ENCODE results near the gene ASF1A. TPM values are rescaled to one million over a fixed set of nuclear protein-coding genes. Genes with fewer than 3 reads are reported as not detected.
A peak's percentile ranks its signal among the peaks of the same experiment; 100 is the strongest.

ASF1A gene
- total RNA-seq, 1 donor from 2014 or later: 7.6 TPM

- no peak for DNase-seq (ENCODE audit: low read depth)
- H3K4me3 ChIP-seq (ENCODE audit: low read depth, low read length): peak overlapping the region; percentile 85
- TF ChIP-seq CTCF (conservative IDR thresholded peaks at IDR 0.05; ENCODE audit: low read depth, low read length): no peak
These were observed 1.5 kb upstream of the ASF1A start for GRCh38 chr6:118892355-118892991.

- DNase-seq (ENCODE audit: low read depth): peak; percentile 43
- TF ChIP-seq CTCF (conservative IDR thresholded peaks at IDR 0.05; ENCODE audit: low read depth, low read length): no peak
These were observed 717 bp upstream of the ASF1A start for GRCh38 chr6:118893064-118893806.

GRCh38 chr6:118894425-118895260 lies 691 bp downstream of the ASF1A start:
- peak overlapping the region; percentile 85 for H3K4me3 ChIP-seq (ENCODE audit: low read depth, low read length)
- DNase-seq (ENCODE audit: low read depth): no peak
- no peak for TF ChIP-seq CTCF (conservative IDR thresholded peaks at IDR 0.05; ENCODE audit: low read depth, low read length)

More at GRCh38 chr6:118893064-118893806, 717 bp upstream of the ASF1A start:
- peak overlapping the region; percentile 85 for H3K4me3 ChIP-seq (ENCODE audit: low read depth, low read length)

GRCh38 chr6:118895261-118895560 lies 1.3 kb downstream of the ASF1A start:
- TF ChIP-seq CTCF (conservative IDR thresholded peaks at IDR 0.05; ENCODE audit: low read depth, low read length): no peak
- no peak for DNase-seq (ENCODE audit: low read depth)
- H3K4me3 ChIP-seq (ENCODE audit: low read depth, low read length): peak overlapping the region; percentile 85

- no peak for TF ChIP-seq CTCF (conservative IDR thresholded peaks at IDR 0.05; ENCODE audit: low read depth, low read length)
- no peak for DNase-seq (ENCODE audit: low read depth)
- H3K4me3 ChIP-seq (ENCODE audit: low read depth, low read length): peak overlapping the region; percentile 85
These were observed 1.9 kb downstream of the ASF1A start for GRCh38 chr6:118895859-118896258.

GRCh38 chr6:118896339-118897136 lies 2.6 kb downstream of the ASF1A start:
- peak overlapping the region; percentile 85 for H3K4me3 ChIP-seq (ENCODE audit: low read depth, low read length)
- TF ChIP-seq CTCF (conservative IDR thresholded peaks at IDR 0.05; ENCODE audit: low read depth, low read length): peak; percentile 60
- DNase-seq (ENCODE audit: low read depth): peak; percentile 55
